HepG2 (cell line): Measurements from ENCODE around the gene PUS7. TPM values are rescaled to one million over a fixed set of nuclear protein-coding genes. Genes with fewer than 3 reads are reported as not detected.
"Not testable (repeated sequence)": the region's sequence is repeated elsewhere in the genome, so short reads cannot be mapped to it uniquely, and the experiment has no call there.

Experiments
- ATAC-seq: fragments of 200-7000 bp; cut with Tn5 transposase; 3 replicates; pipeline ENCODE4 v1.9.1; 2020; ENCODE audit warnings: mild to moderate bottlenecking, moderate library complexity
- BruUV-seq: library from RNA; stranded (reverse); fragments of 400-500 nt; replicated peaks from 2 replicates; lab custom pipeline; 2021; lab: Mats Ljungman, UMichigan
- CTCF ChIA-PET: fragments of 300-600 bp; formaldehyde crosslinking; extraction: SDS; loops from one replicate; lab custom pipeline; 2021; ENCODE audit warnings: low total read pairs, inconsistent platforms, low intra/inter-chr PET ratio; lab: Yijun Ruan, JAX
- POLR2A ChIA-PET: fragments of 350-600 bp; sonication (Branson Sonifier 250); formaldehyde crosslinking; loops from one replicate; lab custom pipeline; 2020; ENCODE audit warnings: antibody characterized with exemption, inconsistent platforms; lab: Yijun Ruan, JAX
- DNase-seq: peaks from one replicate; pipeline ENCODE4 v3.0.0-alpha.2; 2015; ENCODE audit warnings: low spot score
- FAIRE-seq: peaks from 3 replicates; lab custom pipeline; 2011; peaks lifted over from hg19 to GRCh38; lab: Jason Lieb, UNC
- H2AFZ ChIP-seq: one replicate; pipeline ENCODE4 v1.6.1; 2011; ENCODE audit warnings: low read length, inconsistent platforms
- H3K27ac ChIP-seq: fragments of 300-600 bp; 3 replicates; pipeline ENCODE4 v1.8.0; 2011; ENCODE audit warnings: mixed run types, mild to moderate bottlenecking, mixed read lengths, low read length, inconsistent platforms; ENCODE audit not compliant: insufficient read depth; ENCODE audit errors: extremely low read length
- H3K27me3 ChIP-seq, 2 experiments: fragments of 200-600 bp in 1 of 2; 2 replicates in 1 of 2; 3 replicates in 1 of 2; pipeline versions ENCODE4 v1.6.0 to v1.8.0; 2011; ENCODE audit warnings: low read length in 2 of 2, mild to moderate bottlenecking in 2 of 2, moderate library complexity in 2 of 2, inconsistent platforms in 1 of 2; ENCODE audit not compliant: insufficient read depth in 2 of 2, control insufficient read depth in 1 of 2
- H3K36me3 ChIP-seq, 2 experiments: fragments of 200-600 bp in 1 of 2; replicated peaks in 1 of 2; 2 replicates in 1 of 2; 3 replicates in 1 of 2; pipeline versions ENCODE4 v1.5.1 to v1.8.0; 2011; ENCODE audit warnings: low read length in 2 of 2, inconsistent platforms in 1 of 2; ENCODE audit not compliant: insufficient read depth in 2 of 2, control insufficient read depth in 1 of 2
- H3K4me1 ChIP-seq: 2 replicates; pipeline ENCODE4 v1.5.1; 2012; ENCODE audit warnings: low read length, inconsistent platforms; ENCODE audit not compliant: insufficient read depth
- H3K4me2 ChIP-seq: 2 replicates; pipeline ENCODE4 v1.6.0; 2011; ENCODE audit warnings: low read depth, low read length, inconsistent platforms
- H3K4me3 ChIP-seq, 3 experiments: fragments of 200-600 bp in 1 of 3; sonication (generic), shearing (Covaris generic) in 1 of 3; replicated peaks in 1 of 3; 2 replicates each; pipeline ENCODE4 v1.5.1; 2011 to 2016; ENCODE audit warnings: low read length in 3 of 3, inconsistent platforms in 2 of 3, low read depth in 2 of 3, mild to moderate bottlenecking in 2 of 3, control low read depth in 1 of 3, mixed read lengths in 1 of 3; ENCODE audit not compliant: insufficient read depth in 1 of 3
- H3K79me2 ChIP-seq: one replicate; pipeline ENCODE4 v1.6.1; 2011; ENCODE audit warnings: low read length, inconsistent platforms; ENCODE audit not compliant: insufficient read depth
- H3K9ac ChIP-seq: 2 replicates; pipeline ENCODE4 v1.6.0; 2011; ENCODE audit warnings: mild to moderate bottlenecking, low read depth, low read length, inconsistent platforms; ENCODE audit not compliant: insufficient read depth
- H3K9me3 ChIP-seq: 2 replicates; pipeline ENCODE4 v1.5.1; 2012; ENCODE audit warnings: mild to moderate bottlenecking, low read length
- H4K20me1 ChIP-seq: 2 replicates; pipeline ENCODE4 v1.6.0; 2011; ENCODE audit warnings: inconsistent platforms, mild to moderate bottlenecking, low read length, moderate library complexity; ENCODE audit not compliant: insufficient read depth
- CHD2 ChIP-seq: IDR thresholded peaks from 2 replicates; pipeline ENCODE4 v1.6.1; 2011; ENCODE audit warnings: low read depth, low read length, improper control_type of control experiment
- PHB2 ChIP-seq: fragments of 450-650 bp; IDR thresholded peaks from 2 replicates; pipeline ENCODE4 v1.6.1; 2018; ENCODE audit not compliant: partially characterized antibody
- WGBS: methylation state at CpG from one replicate; pipeline ENCODE4 v1.1.6; 2017; ENCODE audit warnings: low lambda C conversion rate; 5-methylcytosine and 5-hydroxymethylcytosine counted together
- in situ Hi-C: cut with HindIII; loops from 2 replicates; pipeline ENCODE4 v1.10.0; 2017; ENCODE audit warnings: low pct_unique_long_range_greater_than_20kb; ENCODE audit not compliant: extremely low pct_ligation_motif_present
- intact Hi-C: fragments of 100-400 bp; cut with micrococcal nuclease; formaldehyde crosslinking; loops from one replicate; pipeline ENCODE4 v1.10.0; 2022; ENCODE audit not compliant: unreplicated experiment
- polyA plus RNA-seq, 8 experiments: library from polyadenylated mRNA; depleted of rRNA in 3 of 8; stranded (reverse) in 7 of 8; unstranded in 1 of 8; fragments of >200 nt; fragmentation: Illumina TruSeq in 4 of 8; extraction: Trizol in 4 of 8; gene quantifications; 2 replicates each; pipeline versions ENCODE4 v1.2.1 to v1.2.3, GENCODE V29; 2011 to 2016; ENCODE audit warnings: low read depth in 4 of 8, missing spikeins in 1 of 8, mixed read lengths in 1 of 8; ENCODE audit not compliant: insufficient read depth in 1 of 8
- total RNA-seq, 5 experiments: library from RNA; depleted of rRNA; stranded (reverse); fragments of >200 nt; fragmentation: Illumina TruSeq; extraction: Trizol; gene quantifications; 2 replicates each; pipeline ENCODE4 v1.2.3, GENCODE V29; 2016; ENCODE audit warnings: low read depth in 1 of 5

Gene PUS7
- total and polyA plus RNA-seq, 2 of the 13 experiments (the other 11 are each of a cell fraction or from before 2014, with no cell fraction given): 14.4 to 41.2 TPM

GRCh38 chr7:105519353-105519752, 2.7 kb downstream of the PUS7 start:
- ChIA-PET CTCF (no interaction called here), POLR2A (interaction anchor here (2.5 kb wide), 1 partner anchor 12 kb away, joined by 14 read pairs; the partner anchor contains the start of gene RINT1)
- no peak for ATAC-seq
- Histone ChIP-seq H3K79me2 (peaks cover 50% of the 10 kb centered on the region), H3K36me3 (peaks cover 0 to 21% of the 10 kb centered on the region in 2 experiments; a peak in 3 of 5 replicates), H3K4me1 (peaks cover 32% of the 10 kb centered on the region), H3K27ac (no peak overlapping the region), H3K4me2 (peak overlapping the region; percentile 37), H3K9me3 (no peaks in the 10 kb centered on the region), H3K4me3 (no peak overlapping the region), H3K27me3 (no peaks in the 10 kb centered on the region), H2AFZ (no peak overlapping the region), H3K9ac (no peak overlapping the region), H4K20me1 (no peaks in the 10 kb centered on the region)
- DNase-seq: no peak
- no TSS peak for BruUV-seq
- WGBS: 90% methylated on average over 6 of the region's 6 CpGs
- in situ Hi-C loops: no loop called here
- FAIRE-seq: no peak
- intact Hi-C loops: no loop called here
- no peak for TF ChIP-seq PHB2
- no peak for TF ChIP-seq CHD2

GRCh38 chr7:105515610-105516009, 6.5 kb downstream of the PUS7 start:
- FAIRE-seq, H4K20me1 ChIP-seq, H3K9ac ChIP-seq, CTCF ChIA-PET, DNase-seq, H3K4me2 ChIP-seq, H2AFZ ChIP-seq, H3K27me3 ChIP-seq, H3K9me3 ChIP-seq, H3K27ac ChIP-seq, BruUV-seq, H3K4me3 ChIP-seq, intact Hi-C loops, ATAC-seq, in situ Hi-C loops, POLR2A ChIA-PET: not testable (repeated sequence)
- peaks cover 5 to 31% of the 10 kb centered on the region in 2 experiments for H3K36me3 ChIP-seq
- H3K79me2 ChIP-seq: peaks cover 64% of the 10 kb centered on the region
- peaks cover 16% of the 10 kb centered on the region for H3K4me1 ChIP-seq
- 98% methylated on average over 7 of the region's 7 CpGs for WGBS
